GM13976 (cell line): Measurements from ENCODE around the gene PRCP.

Source experiments
- DNase-seq: peaks from one replicate; pipeline ENCODE4 v3.0.0; 2012; ENCODE audit warnings: low spot score
- CTCF ChIP-seq: IDR thresholded peaks from 2 replicates; pipeline ENCODE4 v1.5.1; 2012; ENCODE audit warnings: borderline replicate concordance, mild to moderate bottlenecking; ENCODE audit not compliant: insufficient read depth; ENCODE audit errors: extremely low read depth, missing control alignments, control extremely low read depth
- in situ Hi-C: fragments of 300-500 bp; cut with MboI; formaldehyde crosslinking; loops from one replicate; pipeline ENCODE4 v1.12.0; 2022; ENCODE audit warnings: low sequenced_read_pairs, mixed read lengths, inconsistent platforms; ENCODE audit not compliant: unreplicated experiment

Gene PRCP

DNA sequence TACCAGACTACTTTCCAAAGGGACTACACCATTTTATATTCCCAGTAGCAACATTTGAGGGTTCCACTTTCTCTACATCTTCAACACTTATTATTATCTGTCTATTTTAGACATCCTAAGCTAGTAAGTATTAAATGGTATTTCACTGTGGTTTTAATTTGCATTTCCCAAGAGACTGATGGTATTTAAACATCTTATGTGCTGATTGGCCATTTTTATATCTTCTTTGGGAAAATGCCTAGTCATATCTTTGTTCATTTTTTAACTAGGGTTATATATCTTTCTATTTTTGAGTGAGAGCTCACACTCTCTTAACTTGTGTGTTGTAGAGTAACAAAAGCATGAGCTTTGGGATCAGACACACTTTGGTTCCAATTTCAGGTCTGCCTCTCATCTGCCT, 73.7 kb downstream of the PRCP start:
- TF ChIP-seq CTCF = no peak
- no peak for DNase-seq
- in situ Hi-C loops = no loop called here

GRCh38 chr11:82823647-82824619, 76.3 kb downstream of the PRCP start:
- DNase-seq = no peak
- TF ChIP-seq CTCF = no peak
- in situ Hi-C loops = no loop called here

GRCh38 chr11:82818409-82819043, 81.7 kb downstream of the PRCP start:
- in situ Hi-C loops = no loop called here
- DNase-seq = no peak
- no peak for TF ChIP-seq CTCF

DNA sequence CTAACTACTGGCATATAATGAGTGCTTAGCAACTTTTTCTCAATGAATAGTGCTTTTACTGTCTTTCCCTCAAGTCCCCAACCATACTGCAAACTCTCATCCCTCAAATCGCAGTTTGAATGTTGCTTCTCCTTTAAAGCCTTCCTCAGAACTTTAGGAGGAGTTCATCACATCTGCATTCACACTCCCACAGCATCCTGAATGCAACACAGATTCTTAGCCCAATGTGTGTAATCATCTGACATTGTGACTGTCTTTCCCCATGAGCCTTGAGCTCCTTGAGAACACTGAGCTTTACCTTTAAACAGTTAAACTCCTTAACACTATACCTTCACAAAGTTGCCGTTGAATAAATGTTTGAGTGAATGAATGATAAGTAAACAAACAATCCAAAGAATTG, 84.8 kb downstream of the PRCP start:
- no peak for DNase-seq
- in situ Hi-C loops = no loop called here
- TF ChIP-seq CTCF = no peak

DNA sequence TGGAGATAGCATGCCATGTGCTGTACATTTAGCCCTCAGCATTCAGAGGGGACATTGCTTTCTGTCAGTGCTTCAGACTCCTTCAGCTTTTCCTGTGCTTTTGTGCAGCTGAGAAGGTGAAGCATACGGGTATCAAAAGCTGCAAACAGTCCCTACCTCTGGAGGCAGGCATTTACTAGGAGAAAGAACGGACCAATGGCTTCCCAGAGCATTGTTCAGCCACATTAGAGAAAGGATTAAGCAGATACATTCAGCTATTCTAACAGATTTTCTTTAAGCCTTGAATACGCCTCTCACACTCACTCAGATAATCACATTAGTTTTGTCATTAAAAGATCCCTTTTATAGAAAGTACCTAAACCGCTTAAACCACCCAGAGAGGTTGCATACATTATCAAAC, 85.9 kb downstream of the PRCP start:
- DNase-seq = no peak
- in situ Hi-C loops = no loop called here
- no peak for TF ChIP-seq CTCF

- DNase-seq = no peak
- in situ Hi-C loops = no loop called here
- no peak for TF ChIP-seq CTCF
Observed at GRCh38 chr11:82811369-82811768, 88.9 kb downstream of the PRCP start.
